ENCODE data around the gene PIGX.

Gene PIGX

GRCh38 chr3:196667056-196667825 lies 44.9 kb upstream of the PIGX start:
- Histone ChIP-seq H3K9ac (ENCODE audit: low read length) (no peak overlapping the region), H3K27me3 (replicated peaks; ENCODE audit: insufficient read depth, low read length) (no peaks in the 10 kb centered on the region), H3K27ac (ENCODE audit: low read length) (no peak overlapping the region), H3K4me1 (ENCODE audit: low read length) (no peaks in the 10 kb centered on the region), H3K9me3 (replicated peaks; ENCODE audit: insufficient read depth, low read length) (no peaks in the 10 kb centered on the region), H3K79me2 (ENCODE audit: low read length) (no peaks in the 10 kb centered on the region), H4K20me1 (ENCODE audit: insufficient read depth, low read length) (no peaks in the 10 kb centered on the region), H3K4me2 (ENCODE audit: low read depth, low read length) (no peak overlapping the region), H3F3A (ENCODE audit: insufficient read depth, low read length) (no peaks in the 10 kb centered on the region), H2AFZ (ENCODE audit: low read length) (no peak overlapping the region), H3K36me3 (replicated peaks; ENCODE audit: insufficient read depth, low read length) (no peaks in the 10 kb centered on the region), H3K9me2 (replicated peaks; ENCODE audit: insufficient read depth, low read length) (no peaks in the 10 kb centered on the region), H3K4me3 (ENCODE audit: low read length) (no peak overlapping the region)
- DNase-seq: no peak
- TF ChIP-seq, protein P1, sequence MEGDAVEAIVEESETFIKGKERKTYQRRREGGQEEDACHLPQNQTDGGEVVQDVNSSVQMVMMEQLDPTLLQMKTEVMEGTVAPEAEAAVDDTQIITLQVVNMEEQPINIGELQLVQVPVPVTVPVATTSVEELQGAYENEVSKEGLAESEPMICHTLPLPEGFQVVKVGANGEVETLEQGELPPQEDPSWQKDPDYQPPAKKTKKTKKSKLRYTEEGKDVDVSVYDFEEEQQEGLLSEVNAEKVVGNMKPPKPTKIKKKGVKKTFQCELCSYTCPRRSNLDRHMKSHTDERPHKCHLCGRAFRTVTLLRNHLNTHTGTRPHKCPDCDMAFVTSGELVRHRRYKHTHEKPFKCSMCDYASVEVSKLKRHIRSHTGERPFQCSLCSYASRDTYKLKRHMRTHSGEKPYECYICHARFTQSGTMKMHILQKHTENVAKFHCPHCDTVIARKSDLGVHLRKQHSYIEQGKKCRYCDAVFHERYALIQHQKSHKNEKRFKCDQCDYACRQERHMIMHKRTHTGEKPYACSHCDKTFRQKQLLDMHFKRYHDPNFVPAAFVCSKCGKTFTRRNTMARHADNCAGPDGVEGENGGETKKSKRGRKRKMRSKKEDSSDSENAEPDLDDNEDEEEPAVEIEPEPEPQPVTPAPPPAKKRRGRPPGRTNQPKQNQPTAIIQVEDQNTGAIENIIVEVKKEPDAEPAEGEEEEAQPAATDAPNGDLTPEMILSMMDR (IDR thresholded peaks at IDR 0.05; ENCODE audit: low read length): no peak
- TF ChIP-seq EZH2phosphoT487 (IDR thresholded peaks at IDR 0.05; ENCODE audit: low read length) (no peak), EZH2 (optimal IDR thresholded peaks at IDR 0.05; ENCODE audit: low read depth, low read length) (no peak)

- Histone ChIP-seq H3K4me2 (ENCODE audit: low read depth, low read length) (no peak overlapping the region), H3K79me2 (ENCODE audit: low read length) (no peaks in the 10 kb centered on the region), H3K27ac (ENCODE audit: low read length) (no peak overlapping the region), H3K9me2 (replicated peaks; ENCODE audit: insufficient read depth, low read length) (no peaks in the 10 kb centered on the region), H3K9me3 (replicated peaks; ENCODE audit: insufficient read depth, low read length) (no peaks in the 10 kb centered on the region), H3K4me1 (ENCODE audit: low read length) (no peaks in the 10 kb centered on the region), H2AFZ (ENCODE audit: low read length) (no peak overlapping the region), H3F3A (ENCODE audit: insufficient read depth, low read length) (no peaks in the 10 kb centered on the region), H3K36me3 (replicated peaks; ENCODE audit: insufficient read depth, low read length) (no peaks in the 10 kb centered on the region), H4K20me1 (ENCODE audit: insufficient read depth, low read length) (no peaks in the 10 kb centered on the region), H3K9ac (ENCODE audit: low read length) (no peak overlapping the region), H3K27me3 (replicated peaks; ENCODE audit: insufficient read depth, low read length) (no peaks in the 10 kb centered on the region), H3K4me3 (ENCODE audit: low read length) (no peak overlapping the region)
- DNase-seq: no peak
- TF ChIP-seq, protein P1 (IDR thresholded peaks at IDR 0.05; ENCODE audit: low read length): no peak
- no peak for TF ChIP-seq EZH2phosphoT487 (IDR thresholded peaks at IDR 0.05; ENCODE audit: low read length)
- no peak for TF ChIP-seq EZH2 (optimal IDR thresholded peaks at IDR 0.05; ENCODE audit: low read depth, low read length)
Measured at GRCh38 chr3:196670339-196670738, 41.8 kb upstream of the PIGX start.

- Histone ChIP-seq H3K27ac (ENCODE audit: low read length) (no peak overlapping the region), H2AFZ (ENCODE audit: low read length) (no peak overlapping the region), H3K36me3 (replicated peaks; ENCODE audit: insufficient read depth, low read length) (no peaks in the 10 kb centered on the region), H3K9me2 (replicated peaks; ENCODE audit: insufficient read depth, low read length) (no peaks in the 10 kb centered on the region), H3K9me3 (replicated peaks; ENCODE audit: insufficient read depth, low read length) (no peaks in the 10 kb centered on the region), H3F3A (ENCODE audit: insufficient read depth, low read length) (no peaks in the 10 kb centered on the region), H3K4me3 (ENCODE audit: low read length) (no peak overlapping the region), H3K4me1 (ENCODE audit: low read length) (no peaks in the 10 kb centered on the region), H4K20me1 (ENCODE audit: insufficient read depth, low read length) (no peaks in the 10 kb centered on the region), H3K79me2 (ENCODE audit: low read length) (no peaks in the 10 kb centered on the region), H3K27me3 (replicated peaks; ENCODE audit: insufficient read depth, low read length) (no peaks in the 10 kb centered on the region), H3K4me2 (ENCODE audit: low read depth, low read length) (no peak overlapping the region), H3K9ac (ENCODE audit: low read length) (no peak overlapping the region)
- DNase-seq: no peak
- no peak for TF ChIP-seq EZH2phosphoT487 (IDR thresholded peaks at IDR 0.05; ENCODE audit: low read length)
Measured at GRCh38 chr3:196673632-196674031, 38.5 kb upstream of the PIGX start.

DNA sequence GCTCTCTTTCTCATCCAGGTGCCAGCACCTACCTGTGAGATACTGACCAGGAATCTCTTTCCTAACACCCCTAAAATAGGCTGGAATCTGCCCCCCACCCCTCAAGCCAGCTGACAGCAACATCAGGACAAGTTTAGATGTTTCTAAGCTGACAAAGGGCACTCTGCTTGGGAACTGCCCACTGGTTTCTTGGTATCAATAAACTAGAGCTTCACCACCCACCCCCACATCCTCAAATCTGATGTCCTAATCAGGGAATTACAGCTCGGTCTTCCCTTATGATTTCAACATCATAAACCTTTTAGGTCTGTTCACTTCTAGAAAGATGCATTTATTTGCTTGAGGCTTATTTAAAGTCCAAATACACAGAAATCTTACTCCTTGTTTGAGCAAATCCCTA lies 34.8 kb upstream of the PIGX start:
- Histone ChIP-seq H3F3A (ENCODE audit: insufficient read depth, low read length) (no peaks in the 10 kb centered on the region), H3K9me2 (replicated peaks; ENCODE audit: insufficient read depth, low read length) (no peaks in the 10 kb centered on the region), H3K4me1 (ENCODE audit: low read length) (no peaks in the 10 kb centered on the region), H3K4me2 (ENCODE audit: low read depth, low read length) (no peak overlapping the region), H3K4me3 (ENCODE audit: low read length) (no peak overlapping the region), H3K79me2 (ENCODE audit: low read length) (no peaks in the 10 kb centered on the region), H3K9me3 (replicated peaks; ENCODE audit: insufficient read depth, low read length) (no peaks in the 10 kb centered on the region), H3K27me3 (replicated peaks; ENCODE audit: insufficient read depth, low read length) (no peaks in the 10 kb centered on the region), H3K9ac (ENCODE audit: low read length) (no peak overlapping the region), H2AFZ (ENCODE audit: low read length) (no peak overlapping the region), H3K36me3 (replicated peaks; ENCODE audit: insufficient read depth, low read length) (no peaks in the 10 kb centered on the region), H4K20me1 (ENCODE audit: insufficient read depth, low read length) (no peaks in the 10 kb centered on the region), H3K27ac (ENCODE audit: low read length) (no peak overlapping the region)
- DNase-seq: no peak
- no peak for TF ChIP-seq EZH2 (optimal IDR thresholded peaks at IDR 0.05; ENCODE audit: low read depth, low read length)

All from MM.1S (cell line).